ENCODE data around the gene UNCX.
A peak's percentile ranks its signal among the peaks of the same experiment; 100 is the strongest.
"Not testable (repeated sequence)": the region's sequence is repeated elsewhere in the genome, so short reads cannot be mapped to it uniquely, and the experiment has no call there.

Gene UNCX

DNA sequence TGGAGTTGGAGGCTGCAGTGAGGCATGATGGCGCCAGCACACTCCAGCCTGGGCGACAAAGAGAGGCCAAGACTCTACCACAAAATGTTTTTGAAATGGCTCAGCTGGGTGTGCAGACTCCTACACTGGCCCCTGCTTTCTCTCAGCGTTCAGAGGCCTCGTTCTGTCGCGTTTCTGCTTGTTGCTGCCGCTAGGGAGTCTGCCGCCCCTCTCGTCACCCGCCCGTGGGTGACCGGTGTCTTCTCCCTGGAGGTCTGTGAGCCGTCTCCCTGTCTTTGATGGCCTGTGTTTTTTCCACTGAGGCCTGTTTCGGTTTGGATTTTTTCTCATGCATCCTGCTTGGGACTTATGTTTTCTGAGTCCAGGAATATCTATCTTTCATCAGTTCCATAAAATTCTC lies 23.6 kb upstream of the UNCX start:
- Mint-ChIP-seq H3K27me3 (peaks cover 44% of the 10 kb centered on the region), H3K36me3 (no peaks in the 10 kb centered on the region), H3K4me3 (no peak overlapping the region), H3K9me3 (no peaks in the 10 kb centered on the region), H3K4me1 (peaks cover 6% of the 10 kb centered on the region), H3K27ac (no peak overlapping the region)
- ATAC-seq = no peak

- Mint-ChIP-seq H3K27ac (no peak overlapping the region), H3K27me3 (peaks cover 52% of the 10 kb centered on the region), H3K4me3 (no peak overlapping the region), H3K4me1 (peaks cover 6% of the 10 kb centered on the region), H3K9me3 (no peaks in the 10 kb centered on the region), H3K36me3 (no peaks in the 10 kb centered on the region)
- ATAC-seq = no peak
These were observed 22.2 kb upstream of the UNCX start for GRCh38 chr7:1210321-1210978.

- Mint-ChIP-seq H3K27me3 (peaks cover 52% of the 10 kb centered on the region), H3K27ac (no peak overlapping the region), H3K4me3 (no peak overlapping the region), H3K36me3 (no peaks in the 10 kb centered on the region), H3K4me1 (peaks cover 6% of the 10 kb centered on the region), H3K9me3 (no peaks in the 10 kb centered on the region)
- ATAC-seq = peak; percentile 43
These were observed 21.6 kb upstream of the UNCX start for GRCh38 chr7:1210979-1211608.

DNA sequence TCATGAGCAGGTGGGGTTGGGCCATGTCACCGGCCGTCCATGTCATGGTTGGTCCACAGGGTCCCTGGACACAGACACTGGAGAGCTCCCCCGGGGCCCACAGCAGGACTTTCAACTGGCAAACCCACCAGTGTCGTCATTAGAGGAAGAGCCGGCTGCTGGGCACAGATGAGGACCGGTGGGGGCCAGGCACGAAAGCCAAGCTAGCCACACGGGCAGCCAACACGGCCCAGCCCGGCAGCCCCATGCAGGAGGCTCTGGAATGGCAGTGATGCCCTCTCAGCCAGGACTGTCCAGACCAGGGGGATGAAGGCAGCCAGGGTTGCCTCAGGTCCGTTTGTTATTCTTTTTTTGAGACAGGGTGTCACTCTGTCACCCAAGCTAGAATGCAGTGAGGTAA lies 21.1 kb upstream of the UNCX start:
- Mint-ChIP-seq H3K36me3 (no peaks in the 10 kb centered on the region), H3K4me1 (peaks cover 6% of the 10 kb centered on the region), H3K9me3 (no peaks in the 10 kb centered on the region), H3K4me3 (no peak overlapping the region), H3K27me3 (peaks cover 55% of the 10 kb centered on the region), H3K27ac (no peak overlapping the region)
- no peak for ATAC-seq

GRCh38 chr7:1212025-1212424 lies 20.6 kb upstream of the UNCX start:
- H3K36me3 Mint-ChIP-seq, H3K27ac Mint-ChIP-seq, H3K4me3 Mint-ChIP-seq, H3K9me3 Mint-ChIP-seq, H3K4me1 Mint-ChIP-seq, ATAC-seq: not testable (repeated sequence)
- peaks cover 59% of the 10 kb centered on the region for H3K27me3 Mint-ChIP-seq

GRCh38 chr7:1214516-1214915 lies 18.2 kb upstream of the UNCX start:
- H3K36me3 Mint-ChIP-seq = no peaks in the 10 kb centered on the region
- H3K27ac Mint-ChIP-seq = no peak overlapping the region
- H3K4me1 Mint-ChIP-seq = peaks cover 6% of the 10 kb centered on the region
- H3K27me3 Mint-ChIP-seq = peaks cover 73% of the 10 kb centered on the region
- H3K9me3 Mint-ChIP-seq = peaks cover 5% of the 10 kb centered on the region
- no peak for ATAC-seq
- no peak overlapping the region for H3K4me3 Mint-ChIP-seq

GRCh38 chr7:1218541-1219165 lies 14.0 kb upstream of the UNCX start:
- peaks cover 82% of the 10 kb centered on the region for H3K27me3 Mint-ChIP-seq
- ATAC-seq = peak; percentile 20
- H3K9me3 Mint-ChIP-seq = peaks cover 5% of the 10 kb centered on the region
- no peak overlapping the region for H3K4me3 Mint-ChIP-seq
- H3K4me1 Mint-ChIP-seq = no peaks in the 10 kb centered on the region
- no peaks in the 10 kb centered on the region for H3K36me3 Mint-ChIP-seq
- no peak overlapping the region for H3K27ac Mint-ChIP-seq

GRCh38 chr7:1219498-1219897 lies 13.2 kb upstream of the UNCX start:
- H3K4me3 Mint-ChIP-seq = no peak overlapping the region
- no peaks in the 10 kb centered on the region for H3K4me1 Mint-ChIP-seq
- H3K9me3 Mint-ChIP-seq = peaks cover 5% of the 10 kb centered on the region

DNA sequence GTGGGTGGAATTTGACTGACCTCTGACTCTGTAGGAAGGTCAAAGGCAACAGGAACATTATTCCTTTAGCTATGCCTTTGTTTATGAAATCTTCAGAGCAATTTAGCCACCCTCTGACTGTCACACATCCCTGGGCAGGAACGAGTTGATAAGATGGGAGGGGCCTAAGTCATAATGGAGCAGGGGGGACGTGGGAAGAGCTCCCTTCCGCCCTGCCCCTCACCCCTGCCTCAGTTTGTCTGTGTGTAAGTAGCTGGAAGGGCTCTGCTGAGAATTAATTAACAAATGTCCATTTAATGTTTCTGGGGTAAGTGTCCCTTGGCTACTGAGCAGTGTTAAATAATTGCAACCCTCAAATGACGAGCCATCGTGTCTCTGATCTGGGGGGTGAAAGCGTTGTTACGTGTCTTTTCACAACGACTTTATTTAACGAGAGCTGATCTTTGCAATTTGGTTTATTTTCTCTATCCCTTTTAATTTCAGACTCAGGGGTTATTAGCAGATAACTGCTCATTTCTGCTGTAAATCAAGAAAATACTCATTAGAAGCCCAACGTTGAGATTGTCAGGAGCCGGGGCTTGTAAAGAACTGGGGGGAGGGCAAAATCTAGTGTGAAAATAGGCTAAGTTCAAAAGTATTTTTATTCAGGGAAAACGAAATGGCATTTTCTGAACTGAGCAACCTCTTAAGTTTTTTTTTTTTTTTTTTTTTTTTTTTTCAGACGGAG lies 12.5 kb upstream of the UNCX start:
- Mint-ChIP-seq H3K27me3 (peaks cover 85% of the 10 kb centered on the region), H3K9me3 (peaks cover 5% of the 10 kb centered on the region), H3K27ac (no peak overlapping the region), H3K4me3 (no peak overlapping the region), H3K36me3 (no peaks in the 10 kb centered on the region), H3K4me1 (no peaks in the 10 kb centered on the region)
- no peak for ATAC-seq

More at GRCh38 chr7:1219498-1219897, 13.2 kb upstream of the UNCX start:
- H3K27me3 Mint-ChIP-seq = peaks cover 82% of the 10 kb centered on the region
- no peaks in the 10 kb centered on the region for H3K36me3 Mint-ChIP-seq
- H3K27ac Mint-ChIP-seq = no peak overlapping the region
- no peak for ATAC-seq

DNA sequence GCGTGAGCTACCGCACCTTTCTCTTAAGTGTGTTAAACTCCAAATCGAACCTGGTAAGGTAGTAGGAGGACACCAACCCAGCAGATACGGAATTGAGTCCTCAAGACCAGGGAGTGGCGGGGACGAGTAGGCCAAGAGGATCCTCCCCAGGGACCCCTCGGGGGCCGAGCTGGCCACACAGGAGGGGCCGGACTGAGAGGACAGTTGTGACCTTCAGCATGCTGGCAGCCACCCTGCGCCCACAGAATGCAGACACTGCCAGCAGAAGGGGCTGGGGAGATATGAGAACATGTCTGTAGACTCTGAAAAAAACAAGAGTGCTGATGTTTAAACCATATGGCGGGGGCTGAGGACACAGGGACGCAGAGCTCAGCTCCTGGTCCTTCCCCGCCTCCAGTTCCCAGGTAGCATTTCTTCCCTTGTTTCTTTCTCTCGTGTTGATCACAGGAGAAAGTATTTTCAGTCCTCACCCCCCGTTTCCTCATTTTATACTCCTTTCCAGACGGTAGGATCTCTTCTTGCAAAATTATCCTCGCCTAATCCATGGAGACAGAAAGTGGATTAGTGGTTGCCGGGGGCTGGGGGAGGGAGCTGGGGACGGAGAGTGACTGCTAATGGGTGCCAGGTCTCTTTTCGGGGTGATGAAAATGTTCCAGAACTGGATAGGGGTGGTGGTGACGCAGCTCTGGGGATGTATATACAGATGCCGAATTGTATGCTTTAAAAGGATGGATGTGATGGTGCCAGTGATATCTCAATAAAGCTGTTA lies 11.5 kb upstream of the UNCX start:
- peaks cover 5% of the 10 kb centered on the region for H3K9me3 Mint-ChIP-seq
- H3K27me3 Mint-ChIP-seq = peaks cover 95% of the 10 kb centered on the region
- no peak overlapping the region for H3K4me3 Mint-ChIP-seq
- no peaks in the 10 kb centered on the region for H3K4me1 Mint-ChIP-seq
- ATAC-seq = no peak
- H3K36me3 Mint-ChIP-seq = no peaks in the 10 kb centered on the region
- no peak overlapping the region for H3K27ac Mint-ChIP-seq

- Mint-ChIP-seq H3K4me1 (no peaks in the 10 kb centered on the region), H3K27ac (no peak overlapping the region), H3K9me3 (no peaks in the 10 kb centered on the region), H3K27me3 (peaks cover 96% of the 10 kb centered on the region), H3K36me3 (no peaks in the 10 kb centered on the region), H3K4me3 (no peak overlapping the region)
- no peak for ATAC-seq
These were observed 9.3 kb upstream of the UNCX start for GRCh38 chr7:1223196-1223981.

GRCh38 chr7:1224086-1224716 lies 8.5 kb upstream of the UNCX start:
- ATAC-seq = no peak
- no peak overlapping the region for H3K27ac Mint-ChIP-seq
- no peaks in the 10 kb centered on the region for H3K9me3 Mint-ChIP-seq
- peaks cover 88% of the 10 kb centered on the region for H3K27me3 Mint-ChIP-seq
- H3K4me3 Mint-ChIP-seq = peak overlapping the region; percentile 4
- no peaks in the 10 kb centered on the region for H3K36me3 Mint-ChIP-seq
- no peaks in the 10 kb centered on the region for H3K4me1 Mint-ChIP-seq

DNA sequence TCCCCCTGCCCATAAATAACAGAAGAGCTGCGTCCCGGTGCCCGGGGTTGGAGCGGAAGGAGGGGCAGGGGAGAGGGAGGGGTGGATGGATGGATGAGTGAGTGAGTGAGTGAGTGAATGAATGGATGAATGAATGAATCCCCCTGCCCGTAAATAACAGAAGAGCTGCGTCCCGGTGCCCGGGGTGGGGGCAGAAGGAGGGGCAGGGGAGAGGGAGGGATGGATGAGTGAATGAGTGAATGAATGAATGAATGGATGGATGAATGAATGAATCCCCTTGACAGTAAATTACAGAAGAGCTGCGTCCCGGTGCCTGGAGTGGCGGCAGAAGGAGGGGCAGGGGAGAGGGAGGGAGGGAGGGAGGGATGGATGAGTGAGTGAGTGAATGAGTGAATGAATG lies 7.6 kb upstream of the UNCX start:
- no peaks in the 10 kb centered on the region for H3K4me1 Mint-ChIP-seq
- H3K27me3 Mint-ChIP-seq = peaks cover 79% of the 10 kb centered on the region
- H3K27ac Mint-ChIP-seq = no peak overlapping the region
- H3K9me3 Mint-ChIP-seq = no peaks in the 10 kb centered on the region
- H3K36me3 Mint-ChIP-seq = no peaks in the 10 kb centered on the region
- ATAC-seq = no peak
- H3K4me3 Mint-ChIP-seq = no peak overlapping the region
